CD4-positive, alpha-beta T cell (primary cell): Measurements from ENCODE around the gene OR5L1. TPM values are rescaled to one million over a fixed set of nuclear protein-coding genes. Genes with fewer than 3 reads are reported as not detected.

Experiments used
- ATAC-seq: fragments of 200-7000 bp; cut with Tn5 transposase; one replicate; pipeline ENCODE4 v1.10.0; 2022; ENCODE audit warnings: mild to moderate bottlenecking; ENCODE audit not compliant: poor library complexity
- CTCF ChIA-PET: fragments of 350-600 bp; sonication (Branson Sonifier 250); formaldehyde crosslinking; loops from one replicate; lab custom pipeline; 2021; ENCODE audit warnings: antibody characterized with exemption, inconsistent platforms; lab: Charles Lee
- POLR2A ChIA-PET: fragments of 350-600 bp; sonication (Branson Sonifier 250); formaldehyde crosslinking; loops from one replicate; lab custom pipeline; 2021; ENCODE audit warnings: antibody characterized with exemption, inconsistent platforms; lab: Charles Lee
- DNase-seq, 14 experiments: peaks; one replicate each; pipeline ENCODE4 v3.0.0-alpha.2; 2013 to 2020; ENCODE audit warnings: mixed read lengths in 2 of 14
- H3K27ac ChIP-seq, 2 donors: one replicate each; pipeline versions ENCODE4 v1.5.1 to v1.7.0; 2013; ENCODE audit warnings: low read length in 2 of 2, low read depth in 1 of 2, mild to moderate bottlenecking in 1 of 2
- H3K27me3 ChIP-seq, 2 experiments: 1 replicate in 1 of 2; 2 replicates in 1 of 2; pipeline versions ENCODE4 v1.6.1 to v1.7.0; 2013; ENCODE audit warnings: low read length in 2 of 2, control low read depth in 1 of 2, mild to moderate bottlenecking in 1 of 2, moderate library complexity in 1 of 2; ENCODE audit not compliant: insufficient read depth in 2 of 2, control insufficient read depth in 1 of 2
- H3K36me3 ChIP-seq: one replicate; pipeline ENCODE4 v1.6.1; 2013; ENCODE audit warnings: low read length, control low read depth; ENCODE audit not compliant: insufficient read depth
- H3K4me1 ChIP-seq: one replicate; pipeline ENCODE4 v1.6.1; 2013; ENCODE audit warnings: low read length, control low read depth; ENCODE audit not compliant: insufficient read depth
- H3K4me3 ChIP-seq: one replicate; pipeline ENCODE4 v1.5.1; 2013; ENCODE audit warnings: mild to moderate bottlenecking, low read length, moderate library complexity
- H3K9me3 ChIP-seq, 2 experiments: 1 replicate in 1 of 2; 2 replicates in 1 of 2; pipeline versions ENCODE4 v1.6.1 to v1.7.0; 2013; ENCODE audit warnings: low read length in 2 of 2, mild to moderate bottlenecking in 2 of 2, control low read depth in 1 of 2, moderate library complexity in 1 of 2; ENCODE audit not compliant: control insufficient read depth in 1 of 2, insufficient read depth in 1 of 2
- H3K27ac Mint-ChIP-seq: one replicate; pipeline ENCODE4 v1.8.0; 2020; ENCODE audit warnings: mixed read lengths
- H3K27me3 Mint-ChIP-seq: one replicate; pipeline ENCODE4 v1.8.0; 2021; ENCODE audit warnings: mixed read lengths
- H3K36me3 Mint-ChIP-seq: one replicate; pipeline ENCODE4 v1.8.0; 2021; ENCODE audit warnings: low read depth, mixed read lengths
- H3K4me1 Mint-ChIP-seq: one replicate; pipeline ENCODE4 v1.8.0; 2021; ENCODE audit warnings: low read depth, mixed read lengths
- H3K4me3 Mint-ChIP-seq: one replicate; pipeline ENCODE4 v1.8.0; 2020; ENCODE audit warnings: mild to moderate bottlenecking, mixed read lengths
- H3K9me3 Mint-ChIP-seq: one replicate; pipeline ENCODE4 v1.8.0; 2020; ENCODE audit warnings: mixed read lengths
- CTCF ChIP-seq: fragments of 200-600 bp; IDR thresholded peaks from one replicate; pipeline ENCODE4 v1.8.0; 2022; ENCODE audit warnings: antibody characterized with exemption, mild to moderate bottlenecking
- intact Hi-C, 2 experiments: fragments of 100-400 bp; cut with DNase I in 1 of 2; cut with micrococcal nuclease in 1 of 2; formaldehyde crosslinking; loops; one replicate each; pipeline versions ENCODE4 v1.15.1 to v1.9.0; 2023 to 2025; cut with DNase I, micrococcal nuclease
- total RNA-seq, 174 experiments: library from RNA in 2 of 174; stranded (reverse) in 2 of 174; gene quantifications; one replicate each; pipeline ENCODE4 v1.2.3 and lab custom pipeline; 2021 to 2026

Gene OR5L1
- total RNA-seq, 2 experiments from 2014 or later, result not detected

- POLR2A ChIA-PET, result no interaction called here
- no peak for DNase-seq
- intact Hi-C loops, result no loop called here
- Histone ChIP-seq H3K36me3 (no peaks in the 10 kb centered on the region), H3K27me3 (no peaks in the 10 kb centered on the region), H3K4me1 (no peaks in the 10 kb centered on the region), H3K4me3 (no peak overlapping the region), H3K9me3 (peaks cover 0 to 7% of the 10 kb centered on the region in 2 experiments), H3K27ac (no peak overlapping the region)
- H3K9me3 Mint-ChIP-seq, result peaks cover 7% of the 10 kb centered on the region
- TF ChIP-seq CTCF, result no peak
- H3K36me3 Mint-ChIP-seq, result no peaks in the 10 kb centered on the region
- CTCF ChIA-PET, result no interaction called here
- no peaks in the 10 kb centered on the region for H3K27me3 Mint-ChIP-seq
- H3K27ac Mint-ChIP-seq, result no peak overlapping the region
- no peaks in the 10 kb centered on the region for H3K4me1 Mint-ChIP-seq
- no peak for ATAC-seq
- no peak overlapping the region for H3K4me3 Mint-ChIP-seq
Measured at GRCh38 chr11:55793321-55793720, 17.8 kb upstream of the OR5L1 start.

DNA sequence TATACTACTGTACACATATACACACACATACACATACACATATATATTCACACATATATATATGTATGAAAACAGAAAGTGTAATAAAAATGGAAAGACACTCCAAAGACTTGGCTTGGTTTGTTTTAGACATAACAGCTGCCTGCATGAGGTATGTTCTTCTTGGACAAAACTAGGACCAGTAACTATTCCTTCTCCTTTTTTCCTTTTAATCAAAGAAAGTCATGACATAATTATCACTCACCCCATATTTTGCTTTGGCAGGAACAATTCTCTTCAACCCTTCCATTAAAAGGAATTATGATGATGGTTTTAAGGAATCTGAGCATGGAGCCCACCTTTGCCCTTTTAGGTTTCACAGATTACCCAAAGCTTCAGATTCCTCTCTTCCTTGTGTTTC is 15.9 kb upstream of the OR5L1 start, which contains the start of gene OR5D14:
Gene OR5D14 (plus strand): TSS at position 301 of the 400 bp plus-strand sequence. CDS start 0 bp downstream, at position 301.
- ATAC-seq (no peak), DNase-seq (no peak)
- Mint-ChIP-seq H3K36me3 (no peaks in the 10 kb centered on the region), H3K27ac (no peak within 1 kb of the TSS), H3K9me3 (peaks cover 15% of the 10 kb centered on the region), H3K4me3 (no peak within 1 kb of the TSS), H3K4me1 (no peaks in the 10 kb centered on the region), H3K27me3 (no peaks in the 10 kb centered on the region)
- no peak for TF ChIP-seq CTCF
- Histone ChIP-seq H3K9me3 (peaks cover 0 to 7% of the 10 kb centered on the region in 2 experiments), H3K4me1 (no peaks in the 10 kb centered on the region), H3K4me3 (no peak within 1 kb of the TSS), H3K27ac (no peak within 1 kb of the TSS), H3K27me3 (no peaks in the 10 kb centered on the region), H3K36me3 (no peaks in the 10 kb centered on the region)
- ChIA-PET CTCF (no interaction called here), POLR2A (no interaction called here)
- intact Hi-C loops, result no loop called here

GRCh38 chr11:55806248-55806647 is 4.9 kb upstream of the OR5L1 start:
- Mint-ChIP-seq H3K4me1 (no peaks in the 10 kb centered on the region), H3K27me3 (no peaks in the 10 kb centered on the region), H3K4me3 (no peak overlapping the region), H3K36me3 (no peaks in the 10 kb centered on the region), H3K9me3 (peaks cover 26% of the 10 kb centered on the region), H3K27ac (no peak overlapping the region)
- Histone ChIP-seq H3K4me1 (no peaks in the 10 kb centered on the region), H3K27me3 (no peaks in the 10 kb centered on the region), H3K9me3 (peaks cover 5 to 7% of the 10 kb centered on the region in 2 experiments), H3K36me3 (no peaks in the 10 kb centered on the region), H3K4me3 (no peak overlapping the region), H3K27ac (no peak overlapping the region)
- ChIA-PET CTCF (no interaction called here), POLR2A (no interaction called here)
- no peak for DNase-seq
- ATAC-seq, result no peak
- TF ChIP-seq CTCF, result no peak
- intact Hi-C loops, result no loop called here
